ENCODE data around the gene SIGMAR1.

SIGMAR1 gene

GRCh38 chr9:34669809-34670562 lies 32.4 kb upstream of the SIGMAR1 start:
- no peak for TF ChIP-seq CTCF (IDR thresholded peaks at IDR 0.05; ENCODE audit: poor library complexity, severe bottlenecking)
- Histone ChIP-seq H3K4me3 (ENCODE audit: severe bottlenecking) (no peak overlapping the region), H3K9me3 (ENCODE audit: severe bottlenecking) (no peaks in the 10 kb centered on the region), H3K4me1 (ENCODE audit: insufficient read depth, poor library complexity, severe bottlenecking) (no peaks in the 10 kb centered on the region), H3K27me3 (ENCODE audit: insufficient read depth, poor library complexity, severe bottlenecking) (no peaks in the 10 kb centered on the region), H3K27ac (ENCODE audit: poor library complexity, severe bottlenecking) (no peak overlapping the region), H3K36me3 (ENCODE audit: low read depth) (no peaks in the 10 kb centered on the region)
- DNase-seq (ENCODE audit: low spot score): no peak
- no peak for ATAC-seq (ENCODE audit: low read depth)

- Histone ChIP-seq H3K36me3 (ENCODE audit: low read depth) (no peaks in the 10 kb centered on the region), H3K4me3 (ENCODE audit: severe bottlenecking) (peak overlapping the region; percentile 73), H3K9me3 (ENCODE audit: severe bottlenecking) (no peaks in the 10 kb centered on the region), H3K27me3 (ENCODE audit: insufficient read depth, poor library complexity, severe bottlenecking) (no peaks in the 10 kb centered on the region), H3K27ac (ENCODE audit: poor library complexity, severe bottlenecking) (peak overlapping the region; percentile 78), H3K4me1 (ENCODE audit: insufficient read depth, poor library complexity, severe bottlenecking) (peaks cover 10% of the 10 kb centered on the region)
- peak; percentile 95 for DNase-seq (ENCODE audit: low spot score)
- ATAC-seq (ENCODE audit: low read depth): peak; percentile 78
- TF ChIP-seq CTCF (IDR thresholded peaks at IDR 0.05; ENCODE audit: poor library complexity, severe bottlenecking): no peak
Measured at GRCh38 chr9:34665381-34666250, 28.0 kb upstream of the SIGMAR1 start.

- Histone ChIP-seq H3K36me3 (ENCODE audit: low read depth) (no peaks in the 10 kb centered on the region), H3K27ac (ENCODE audit: poor library complexity, severe bottlenecking) (peak overlapping the region; percentile 78), H3K4me3 (ENCODE audit: severe bottlenecking) (peak overlapping the region; percentile 73)
Measured at GRCh38 chr9:34665067-34665380, 27.4 kb upstream of the SIGMAR1 start.

GRCh38 chr9:34664281-34665066 lies 26.9 kb upstream of the SIGMAR1 start:
- ATAC-seq (ENCODE audit: low read depth) (no peak; the same call in 2 of the 3 replicates), DNase-seq (ENCODE audit: low spot score) (no peak)
- peak; percentile 45 for TF ChIP-seq CTCF (IDR thresholded peaks at IDR 0.05; ENCODE audit: poor library complexity, severe bottlenecking)
- peaks cover 10% of the 10 kb centered on the region for H3K4me1 ChIP-seq (ENCODE audit: insufficient read depth, poor library complexity, severe bottlenecking)
- H3K9me3 ChIP-seq (ENCODE audit: severe bottlenecking): no peaks in the 10 kb centered on the region
- H3K36me3 ChIP-seq (ENCODE audit: low read depth): no peaks in the 10 kb centered on the region
- peak overlapping the region; percentile 78 for H3K27ac ChIP-seq (ENCODE audit: poor library complexity, severe bottlenecking)
- H3K4me3 ChIP-seq (ENCODE audit: severe bottlenecking): peak overlapping the region; percentile 73
- no peaks in the 10 kb centered on the region for H3K27me3 ChIP-seq (ENCODE audit: insufficient read depth, poor library complexity, severe bottlenecking)

More at GRCh38 chr9:34665067-34665380, 27.4 kb upstream of the SIGMAR1 start:
- TF ChIP-seq CTCF (IDR thresholded peaks at IDR 0.05; ENCODE audit: poor library complexity, severe bottlenecking): no peak
- Histone ChIP-seq H3K4me1 (ENCODE audit: insufficient read depth, poor library complexity, severe bottlenecking) (peaks cover 10% of the 10 kb centered on the region), H3K9me3 (ENCODE audit: severe bottlenecking) (no peaks in the 10 kb centered on the region), H3K27me3 (ENCODE audit: insufficient read depth, poor library complexity, severe bottlenecking) (no peaks in the 10 kb centered on the region)
- DNase-seq (ENCODE audit: low spot score) (peak; percentile 67), ATAC-seq (ENCODE audit: low read depth) (no peak; the same call in 2 of the 3 replicates)

Data from RWPE2 (cell line).